Vagina (tissue), 2 donors: ENCODE results near the gene XIRP2. TPM values are rescaled to one million over a fixed set of nuclear protein-coding genes. Genes with fewer than 3 reads are reported as not detected.

Experiments
- DNase-seq, 2 donors: peaks; one replicate each; pipeline ENCODE4 v3.0.0-alpha.2; 2017; ENCODE audit errors: extremely low spot score in 2 of 2
- H3K27ac ChIP-seq: fragments of 200-600 bp; sonication (generic); one replicate; pipeline ENCODE4 v1.5.1; 2019
- H3K27me3 ChIP-seq: fragments of 200-600 bp; sonication (generic); one replicate; pipeline ENCODE4 v1.5.1; 2019
- H3K36me3 ChIP-seq, 2 donors: fragments of 200-600 bp; sonication (generic); one replicate each; pipeline ENCODE4 v1.5.1; 2017 to 2019
- H3K4me1 ChIP-seq: fragments of 200-600 bp; sonication (generic); one replicate; pipeline ENCODE4 v1.5.1; 2019
- H3K4me3 ChIP-seq, 2 donors: fragments of 200-600 bp; sonication (generic); 1 replicate in 1 of 2; 2 replicates in 1 of 2; pipeline ENCODE4 v1.5.1; 2016 to 2019
- H3K9me3 ChIP-seq: fragments of 200-600 bp; sonication (generic); one replicate; pipeline ENCODE4 v1.5.1; 2019
- CTCF ChIP-seq, 3 experiments: fragments of 450-650 bp in 2 of 3; fragments of 200-600 bp in 1 of 3; sonication (generic) in 1 of 3; IDR thresholded peaks; one replicate each; pipeline ENCODE4 v1.5.1; 2017 to 2019; ENCODE audit warnings: antibody characterized with exemption in 3 of 3, mild to moderate bottlenecking in 2 of 3, moderate library complexity in 2 of 3
- POLR2A ChIP-seq, 2 donors: fragments of 450-650 bp; IDR thresholded peaks; one replicate each; pipeline ENCODE4 v1.6.1; 2017; ENCODE audit warnings: antibody characterized with exemption in 2 of 2, mild to moderate bottlenecking in 2 of 2, moderate library complexity in 2 of 2
- POLR2AphosphoS5 ChIP-seq, 2 donors: sonication (generic); formaldehyde crosslinking; IDR thresholded peaks; one replicate each; pipeline ENCODE4 v1.9.0; 2017; ENCODE audit warnings: antibody characterized with exemption in 2 of 2, mild to moderate bottlenecking in 2 of 2, low read depth in 1 of 2; ENCODE audit not compliant: insufficient read depth in 1 of 2
- intact Hi-C: fragments of 100-400 bp; cut with DNase I; formaldehyde crosslinking; loops from one replicate; pipeline ENCODE4 v1.15.1; 2023
- total RNA-seq: library from RNA; depleted of rRNA; stranded (reverse); fragments of >200 nt; gene quantifications from one replicate; pipeline ENCODE4 v1.2.3, GENCODE V29; 2016

XIRP2 gene
- total RNA-seq, 1 donor from 2014 or later = not detected

GRCh38 chr2:166891727-166892126, 3.4 kb downstream of the XIRP2 start:
- no peaks in the 10 kb centered on the region for H3K27me3 ChIP-seq
- no peak overlapping the region for H3K4me3 ChIP-seq
- intact Hi-C loops = no loop called here
- no peaks in the 10 kb centered on the region for H3K9me3 ChIP-seq
- TF ChIP-seq CTCF (IDR thresholded peaks at IDR 0.05) = no peak
- H3K36me3 ChIP-seq = no peaks in the 10 kb centered on the region
- H3K27ac ChIP-seq = no peak overlapping the region
- no peaks in the 10 kb centered on the region for H3K4me1 ChIP-seq
- no peak for DNase-seq

- DNase-seq = no peak
- TF ChIP-seq CTCF (IDR thresholded peaks at IDR 0.05) (no peak), POLR2AphosphoS5 (IDR thresholded peaks at IDR 0.05; ENCODE audit: insufficient read depth in 1 of 2, low read depth in 1 of 2) (no peak), POLR2A (IDR thresholded peaks at IDR 0.05) (no peak)
- Histone ChIP-seq H3K27me3 (no peaks in the 10 kb centered on the region), H3K27ac (no peak overlapping the region), H3K36me3 (no peaks in the 10 kb centered on the region), H3K9me3 (no peaks in the 10 kb centered on the region), H3K4me1 (no peaks in the 10 kb centered on the region), H3K4me3 (no peak overlapping the region)
- intact Hi-C loops = no loop called here
Observed at GRCh38 chr2:166892397-166892796, 4.1 kb downstream of the XIRP2 start.

GRCh38 chr2:166895243-166895642, 7.0 kb downstream of the XIRP2 start:
- no peaks in the 10 kb centered on the region for H3K4me1 ChIP-seq
- H3K4me3 ChIP-seq = no peak overlapping the region
- TF ChIP-seq POLR2A (IDR thresholded peaks at IDR 0.05) = no peak
- no peak for TF ChIP-seq POLR2AphosphoS5 (IDR thresholded peaks at IDR 0.05; ENCODE audit: insufficient read depth in 1 of 2, low read depth in 1 of 2)
- TF ChIP-seq CTCF (IDR thresholded peaks at IDR 0.05) = no peak
- no peaks in the 10 kb centered on the region for H3K9me3 ChIP-seq
- no peak overlapping the region for H3K27ac ChIP-seq
- intact Hi-C loops = no loop called here
- no peaks in the 10 kb centered on the region for H3K36me3 ChIP-seq
- no peaks in the 10 kb centered on the region for H3K27me3 ChIP-seq
- no peak for DNase-seq

- intact Hi-C loops = no loop called here
- TF ChIP-seq POLR2AphosphoS5 (IDR thresholded peaks at IDR 0.05; ENCODE audit: insufficient read depth in 1 of 2, low read depth in 1 of 2) (no peak), CTCF (IDR thresholded peaks at IDR 0.05) (no peak), POLR2A (IDR thresholded peaks at IDR 0.05) (no peak)
- Histone ChIP-seq H3K27ac (no peak overlapping the region), H3K4me3 (no peak overlapping the region), H3K4me1 (no peaks in the 10 kb centered on the region), H3K27me3 (no peaks in the 10 kb centered on the region), H3K9me3 (no peaks in the 10 kb centered on the region), H3K36me3 (no peaks in the 10 kb centered on the region)
- DNase-seq = no peak
Observed at GRCh38 chr2:166897666-166898065, 9.4 kb downstream of the XIRP2 start.

- no peak for TF ChIP-seq POLR2A (IDR thresholded peaks at IDR 0.05)
- TF ChIP-seq CTCF (IDR thresholded peaks at IDR 0.05) = no peak
- TF ChIP-seq POLR2AphosphoS5 (IDR thresholded peaks at IDR 0.05; ENCODE audit: insufficient read depth in 1 of 2, low read depth in 1 of 2) = no peak
Observed at GRCh38 chr2:166899676-166900075, 11.4 kb downstream of the XIRP2 start.

More at GRCh38 chr2:166899676-166900075, 11.4 kb downstream of the XIRP2 start:
- no peaks in the 10 kb centered on the region for H3K4me1 ChIP-seq
- H3K27me3 ChIP-seq = no peaks in the 10 kb centered on the region
- H3K9me3 ChIP-seq = no peaks in the 10 kb centered on the region
- no peak overlapping the region for H3K27ac ChIP-seq
- no peak for DNase-seq
- H3K4me3 ChIP-seq = no peak overlapping the region
- intact Hi-C loops = no loop called here
- H3K36me3 ChIP-seq = no peaks in the 10 kb centered on the region
